Peyer's patch (tissue), 4 donors: ENCODE data around the gene RNF14. TPM values are rescaled to one million over a fixed set of nuclear protein-coding genes. Genes with fewer than 3 reads are reported as not detected.
A peak's percentile ranks its signal among the peaks of the same experiment; 100 is the strongest.

Experiments
- DNase-seq, 3 donors: peaks; one replicate each; pipeline ENCODE4 v3.0.0-alpha.2; 2017 to 2019
- H3K27ac ChIP-seq, 4 donors: fragments of 200-600 bp; sonication (generic); one replicate each; pipeline ENCODE4 v1.5.1; 2016 to 2019
- H3K27me3 ChIP-seq, 2 donors: fragments of 200-600 bp; sonication (generic); one replicate each; pipeline ENCODE4 v1.5.1; 2019
- H3K36me3 ChIP-seq, 3 donors: fragments of 200-600 bp; sonication (generic); one replicate each; pipeline ENCODE4 v1.5.1; 2016 to 2019
- H3K4me1 ChIP-seq, 4 donors: fragments of 200-600 bp; sonication (generic); one replicate each; pipeline ENCODE4 v1.5.1; 2016 to 2019
- H3K4me3 ChIP-seq, 4 donors: fragments of 200-600 bp; sonication (generic); 1 replicate in 3 of 4; 2 replicates in 1 of 4; pipeline ENCODE4 v1.5.1; 2016 to 2019; ENCODE audit warnings: mild to moderate bottlenecking in 1 of 4
- H3K9me3 ChIP-seq, 4 donors: fragments of 200-600 bp; sonication (generic); one replicate each; pipeline ENCODE4 v1.5.1; 2016 to 2019; ENCODE audit warnings: mild to moderate bottlenecking in 1 of 4
- CTCF ChIP-seq, 6 experiments: fragments of 450-650 bp in 4 of 6; fragments of 200-600 bp in 2 of 6; sonication (generic) in 1 of 6; IDR thresholded peaks; one replicate each; pipeline ENCODE4 v1.5.1; 2017 to 2019; ENCODE audit warnings: antibody characterized with exemption in 6 of 6, mild to moderate bottlenecking in 3 of 6, moderate library complexity in 1 of 6
- POLR2A ChIP-seq, 2 donors: fragments of 450-650 bp; IDR thresholded peaks; one replicate each; pipeline ENCODE4 v1.5.1; 2017; ENCODE audit warnings: antibody characterized with exemption in 2 of 2, mild to moderate bottlenecking in 2 of 2, moderate library complexity in 2 of 2
- total RNA-seq, 4 donors: library from RNA; depleted of rRNA; stranded (reverse); fragments of >200 nt; gene quantifications; one replicate each; pipeline ENCODE4 v1.1.0, GENCODE V29; 2016

The RNF14 gene
- total RNA-seq, 4 donors from 2014 or later = 20.6 to 37.8 (median 34.6) TPM

GRCh38 chr5:142017832-142018427 lies 49.0 kb downstream of the RNF14 start:
- Histone ChIP-seq H3K4me1 (peaks cover 0 to 31% (median 1%) of the 10 kb centered on the region in 4 donors), H3K36me3 (no peaks in the 10 kb centered on the region), H3K9me3 (no peaks in the 10 kb centered on the region), H3K27me3 (no peaks in the 10 kb centered on the region), H3K27ac (no peak overlapping the region), H3K4me3 (no peak overlapping the region)
- DNase-seq = no peak
- TF ChIP-seq CTCF (IDR thresholded peaks at IDR 0.05) = no peak
- no peak for TF ChIP-seq POLR2A (IDR thresholded peaks at IDR 0.05)

GRCh38 chr5:142020122-142020659 lies 51.3 kb downstream of the RNF14 start:
- Histone ChIP-seq H3K4me1 (peaks cover 0 to 10% (median 0%) of the 10 kb centered on the region in 4 donors), H3K4me3 (no peak overlapping the region), H3K36me3 (no peaks in the 10 kb centered on the region), H3K9me3 (no peaks in the 10 kb centered on the region), H3K27ac (no peak overlapping the region), H3K27me3 (no peaks in the 10 kb centered on the region)
- TF ChIP-seq POLR2A (IDR thresholded peaks at IDR 0.05) = no peak
- TF ChIP-seq CTCF (IDR thresholded peaks at IDR 0.05) = no peak
- DNase-seq = no peak

GRCh38 chr5:142023836-142024235 lies 54.9 kb downstream of the RNF14 start:
- Histone ChIP-seq H3K36me3 (no peaks in the 10 kb centered on the region), H3K9me3 (no peaks in the 10 kb centered on the region), H3K4me3 (no peak overlapping the region), H3K27me3 (no peaks in the 10 kb centered on the region), H3K4me1 (no peaks in the 10 kb centered on the region), H3K27ac (no peak overlapping the region)
- no peak for DNase-seq
- TF ChIP-seq POLR2A (IDR thresholded peaks at IDR 0.05) (no peak), CTCF (IDR thresholded peaks at IDR 0.05) (no peak)

GRCh38 chr5:142024771-142025304 lies 55.9 kb downstream of the RNF14 start:
- Histone ChIP-seq H3K4me1 (no peaks in the 10 kb centered on the region), H3K4me3 (peak overlapping the region; percentile 29 to 50 (median 40)), H3K9me3 (no peaks in the 10 kb centered on the region), H3K36me3 (no peaks in the 10 kb centered on the region), H3K27me3 (no peaks in the 10 kb centered on the region), H3K27ac (peak overlapping the region; percentile 69 to 79 (median 77))
- DNase-seq = peak; percentile 81 to 94 (median 87)
- TF ChIP-seq CTCF (IDR thresholded peaks at IDR 0.05) (no peak), POLR2A (IDR thresholded peaks at IDR 0.05) (no peak)

GRCh38 chr5:142025637-142026036 lies 56.7 kb downstream of the RNF14 start:
- Histone ChIP-seq H3K4me3 (no peak overlapping the region), H3K27me3 (no peaks in the 10 kb centered on the region), H3K4me1 (no peaks in the 10 kb centered on the region), H3K36me3 (no peaks in the 10 kb centered on the region), H3K9me3 (no peaks in the 10 kb centered on the region), H3K27ac (peak overlapping the region in 1 of 4 donors; percentile 79)
- no peak for DNase-seq
- TF ChIP-seq CTCF (IDR thresholded peaks at IDR 0.05) (no peak), POLR2A (IDR thresholded peaks at IDR 0.05) (no peak)
